Right renal cortex interstitium (tissue), 3 donors: ENCODE results near the gene ARHGEF12. TPM values are rescaled to one million over a fixed set of nuclear protein-coding genes. Genes with fewer than 3 reads are reported as not detected.

ENCODE experiments used
- DNase-seq, 3 donors: peaks; one replicate each; pipeline ENCODE4 v3.0.0-alpha.2; 2013; ENCODE audit warnings: low read depth in 3 of 3, low spot score in 2 of 3
- polyA plus RNA-seq, 3 donors: library from polyadenylated mRNA; unstranded; fragments of 120-200 nt; gene quantifications; one replicate each; pipeline ENCODE4 v1.2.1, GENCODE V29; 2013; ENCODE audit not compliant: insufficient read length in 3 of 3

ARHGEF12 gene
- polyA plus RNA-seq, 3 donors = 128 to 141 (median 128) TPM

DNA sequence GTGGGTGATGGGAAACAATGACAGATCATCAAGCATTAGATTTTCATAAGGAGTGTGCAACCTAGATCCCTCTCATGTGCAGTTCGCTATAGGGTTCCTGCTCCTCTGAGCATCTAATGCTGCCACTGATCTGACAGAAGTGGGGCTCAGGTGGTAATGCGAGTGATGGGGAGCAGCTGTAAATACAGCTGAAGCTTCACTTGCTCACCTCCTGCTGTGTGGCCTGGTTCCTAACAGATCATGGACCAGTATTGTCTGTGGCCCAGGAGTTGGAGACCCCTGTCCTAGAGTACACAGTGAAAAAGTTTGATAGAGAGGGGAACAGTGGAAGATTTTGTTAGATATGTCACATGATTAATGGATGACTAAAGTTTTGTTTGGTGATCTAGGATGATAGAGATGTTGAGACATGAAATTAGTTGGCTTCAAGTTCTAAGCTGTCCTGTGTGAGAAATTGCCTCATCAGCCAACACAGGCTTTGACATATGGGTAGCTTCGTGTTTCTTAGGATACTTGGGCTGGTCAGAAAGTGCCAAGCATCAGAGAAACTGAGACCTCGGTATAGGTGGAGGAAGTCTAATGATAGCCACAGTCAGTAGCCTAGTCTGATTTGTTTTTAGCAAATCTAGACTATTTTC is 47.4 kb downstream of the ARHGEF12 start:
- DNase-seq = no peak

DNA sequence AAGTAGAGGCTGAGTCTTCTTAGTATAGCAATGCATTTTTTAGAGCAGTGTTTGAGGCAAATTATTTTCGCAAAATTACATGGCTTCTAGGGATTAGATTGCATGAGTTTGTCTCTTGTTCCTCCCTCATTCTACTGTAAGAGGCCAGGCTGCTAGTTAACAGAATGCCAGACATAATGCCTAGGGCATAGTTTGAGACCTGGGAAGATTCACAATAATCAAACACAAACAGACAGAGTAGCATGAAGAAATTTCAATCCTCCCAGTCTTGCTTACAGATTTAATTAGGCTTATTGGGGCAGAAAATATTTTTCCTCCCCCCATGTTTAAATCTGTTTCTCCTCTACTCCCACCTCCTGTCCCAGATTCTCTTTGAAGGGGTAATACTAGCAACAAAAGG is 48.3 kb downstream of the ARHGEF12 start:
- DNase-seq = no peak

DNA sequence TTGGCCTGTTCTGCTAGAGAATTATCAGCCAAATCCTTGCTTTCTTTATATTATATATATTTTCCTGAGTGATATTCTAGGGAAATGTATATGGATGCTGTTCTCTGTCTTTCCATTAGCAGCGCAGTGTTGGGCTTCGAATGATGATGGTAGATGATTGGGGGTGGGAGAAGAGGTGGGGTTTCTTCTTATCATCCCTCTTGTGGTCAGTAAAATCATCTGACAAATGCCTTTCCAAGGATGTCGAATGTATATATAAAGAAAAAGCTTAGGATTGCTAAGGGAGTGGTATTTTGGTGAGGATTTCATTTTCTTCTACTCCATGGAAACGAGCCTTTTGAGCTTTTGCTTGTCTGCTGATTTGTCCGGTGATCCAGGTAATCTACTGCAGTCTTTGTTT is 48.9 kb downstream of the ARHGEF12 start:
- no peak for DNase-seq

DNA sequence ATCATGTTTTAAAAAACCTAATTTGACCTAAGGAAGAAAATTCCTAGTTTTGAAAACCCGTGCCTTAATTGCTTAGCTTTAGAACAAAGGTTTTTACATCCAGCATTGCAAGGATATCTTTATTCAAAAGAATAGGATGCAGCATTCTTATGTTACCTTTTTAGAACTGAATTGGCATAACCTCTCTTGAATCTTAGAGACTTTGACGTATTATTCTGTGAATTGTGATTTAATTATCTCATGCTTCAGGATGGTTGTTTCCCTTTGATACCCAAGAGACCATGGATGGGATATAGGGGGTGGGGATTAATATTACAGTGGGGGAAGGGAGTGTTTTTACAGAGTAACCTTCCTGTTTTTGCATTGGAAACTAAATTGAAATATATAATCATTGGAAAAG is 49.4 kb downstream of the ARHGEF12 start:
- no peak for DNase-seq

DNA sequence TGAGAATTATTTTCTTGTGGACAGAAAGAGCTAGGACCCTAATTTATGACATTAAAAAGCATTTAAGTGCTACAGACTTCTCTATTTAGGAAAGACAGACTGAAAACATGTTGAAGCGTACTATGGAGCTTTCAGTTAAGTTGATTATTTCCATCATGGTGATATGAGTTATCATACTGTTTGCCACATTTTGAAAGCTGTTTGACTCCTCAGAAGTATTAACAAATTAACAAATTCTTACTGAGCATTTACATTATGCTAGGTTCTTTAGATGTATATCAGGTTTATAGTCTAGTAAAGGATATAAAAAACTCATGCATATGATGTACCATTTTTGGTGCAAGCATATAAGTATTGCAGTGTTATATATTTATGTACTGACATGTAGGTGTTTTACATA is 50.1 kb downstream of the ARHGEF12 start:
- DNase-seq = no peak

GRCh38 chr11:120386774-120387371 is 50.7 kb downstream of the ARHGEF12 start:
- DNase-seq = no peak

DNA sequence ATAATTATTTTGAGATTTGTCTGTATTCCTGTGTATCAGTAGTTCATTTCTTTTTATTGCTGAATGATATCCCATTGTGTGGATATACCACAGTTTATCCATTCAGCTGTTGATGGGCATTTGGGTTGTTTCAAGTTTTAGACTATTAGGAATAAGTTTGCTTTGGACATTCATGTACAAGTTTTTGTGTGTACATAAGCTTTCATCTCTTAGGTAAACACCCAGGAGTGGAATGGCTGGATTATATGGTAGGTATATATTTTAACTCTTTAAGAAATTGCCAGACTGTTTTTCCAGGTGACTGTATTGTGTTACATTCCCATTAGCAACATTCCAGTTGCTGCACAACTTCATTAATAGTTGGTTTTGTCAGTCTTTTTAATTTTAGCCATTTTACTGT is 52.0 kb downstream of the ARHGEF12 start:
- DNase-seq = no peak

DNA sequence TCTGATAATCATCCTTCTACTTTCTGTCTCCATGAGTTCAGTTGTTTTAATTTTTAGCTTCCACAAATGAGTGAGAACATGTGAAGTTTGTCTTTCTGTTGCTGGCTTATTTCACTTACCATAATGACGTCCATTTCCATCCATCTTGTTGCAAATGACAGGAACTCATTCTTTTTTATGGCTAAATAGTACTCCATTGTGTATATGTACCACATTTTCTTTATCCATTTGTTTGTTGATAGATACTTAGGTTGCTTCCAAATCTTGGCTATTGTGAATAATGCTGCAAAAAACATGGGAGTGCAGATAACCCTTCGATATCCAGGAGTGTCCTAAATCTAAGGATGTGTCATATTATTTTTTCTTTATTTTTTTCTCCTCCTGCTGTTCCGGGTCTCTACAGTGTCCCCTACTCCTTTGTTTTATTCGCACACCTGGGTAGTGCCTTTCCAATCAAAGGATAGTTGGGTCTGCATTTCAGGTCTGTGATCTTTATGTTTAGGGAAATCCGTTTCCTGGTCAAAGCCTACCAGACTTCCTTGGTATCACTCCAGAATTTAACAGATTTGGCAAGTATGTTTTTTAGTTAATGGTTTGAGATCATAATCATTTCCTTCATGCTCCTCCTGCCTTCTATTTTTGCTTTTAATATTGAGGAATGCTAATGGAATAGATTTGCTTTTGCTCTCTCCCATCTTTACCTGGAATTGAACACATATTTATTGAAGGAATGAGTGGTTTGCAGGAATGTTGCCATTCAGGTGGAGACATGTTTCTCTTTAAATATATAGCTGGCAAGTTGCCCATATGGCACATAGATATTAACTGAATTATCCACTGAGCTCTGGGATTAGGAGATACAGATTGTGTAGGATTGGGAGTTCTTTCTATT is 53.7 kb downstream of the ARHGEF12 start:
- DNase-seq = no peak

DNA sequence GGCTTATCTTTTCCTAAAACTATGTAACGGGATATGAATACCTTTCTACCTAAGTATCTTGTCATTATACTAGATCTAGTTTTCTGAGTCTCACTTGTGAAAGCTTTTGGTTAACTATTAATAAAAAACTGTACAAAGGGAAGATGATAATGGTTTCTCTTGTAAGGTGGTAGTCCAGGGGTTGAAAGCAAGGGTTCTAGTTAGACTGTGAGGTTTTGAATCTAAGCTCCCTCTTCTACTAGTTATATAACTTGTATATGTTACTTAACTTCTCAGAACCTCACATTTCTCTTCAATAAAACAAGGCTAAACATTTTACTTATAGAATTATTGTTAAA is 54.3 kb downstream of the ARHGEF12 start:
- no peak for DNase-seq

GRCh38 chr11:120391292-120391691 is 55.1 kb downstream of the ARHGEF12 start:
- DNase-seq = no peak

- no peak for DNase-seq
Measured at GRCh38 chr11:120391854-120392253, 55.6 kb downstream of the ARHGEF12 start.

- DNase-seq = no peak
Measured at GRCh38 chr11:120392314-120392713, 56.1 kb downstream of the ARHGEF12 start.

- no peak for DNase-seq
Measured at GRCh38 chr11:120392793-120393192, 56.6 kb downstream of the ARHGEF12 start.

DNA sequence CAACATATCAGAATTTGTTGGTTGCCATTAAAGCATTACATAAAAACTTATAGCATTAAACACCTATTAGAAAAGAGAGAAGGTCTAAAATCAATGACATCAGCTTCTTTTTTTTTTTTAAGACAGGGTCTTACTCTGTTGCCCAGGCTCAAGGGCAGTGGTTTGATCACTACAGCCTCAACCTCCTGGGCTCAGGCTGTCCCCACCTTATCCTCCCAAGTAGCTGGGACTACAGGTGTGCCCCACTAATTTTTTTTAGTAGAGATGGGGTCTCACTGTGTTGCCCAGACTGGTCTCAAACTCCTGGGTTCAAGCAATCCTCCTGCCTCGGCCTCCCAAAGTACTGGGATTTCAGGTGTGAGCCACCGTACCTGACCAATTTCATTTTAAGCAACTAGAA is 57.9 kb downstream of the ARHGEF12 start:
- no peak for DNase-seq

- no peak for DNase-seq
Measured at GRCh38 chr11:120395778-120396177, 59.6 kb downstream of the ARHGEF12 start.

DNA sequence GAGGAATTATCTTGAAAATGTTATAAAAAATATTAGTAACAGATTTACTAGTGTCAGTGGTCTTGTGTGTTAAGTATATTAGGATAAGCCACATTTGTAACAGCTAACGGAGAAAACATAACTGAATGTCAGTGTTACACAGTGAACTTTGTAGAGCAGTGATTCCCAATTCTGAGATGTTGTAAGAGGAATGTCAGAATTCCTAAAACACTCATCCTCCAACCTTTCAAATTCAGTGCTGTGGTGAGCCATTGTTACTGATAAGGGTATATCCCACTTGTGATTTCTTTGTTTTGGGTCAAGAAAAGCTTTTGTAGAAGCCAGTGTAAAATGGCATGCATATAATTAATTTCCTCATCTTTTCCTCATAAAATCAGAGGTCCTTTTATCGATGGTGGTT is 61.9 kb downstream of the ARHGEF12 start:
- DNase-seq = no peak

GRCh38 chr11:120399307-120399706 is 63.1 kb downstream of the ARHGEF12 start:
- DNase-seq = no peak

GRCh38 chr11:120400564-120401364 is 64.6 kb downstream of the ARHGEF12 start:
- peak in 2 of 3 donors; percentile 18 to 26 for DNase-seq

GRCh38 chr11:120401506-120401905 is 65.3 kb downstream of the ARHGEF12 start:
- DNase-seq = no peak

DNA sequence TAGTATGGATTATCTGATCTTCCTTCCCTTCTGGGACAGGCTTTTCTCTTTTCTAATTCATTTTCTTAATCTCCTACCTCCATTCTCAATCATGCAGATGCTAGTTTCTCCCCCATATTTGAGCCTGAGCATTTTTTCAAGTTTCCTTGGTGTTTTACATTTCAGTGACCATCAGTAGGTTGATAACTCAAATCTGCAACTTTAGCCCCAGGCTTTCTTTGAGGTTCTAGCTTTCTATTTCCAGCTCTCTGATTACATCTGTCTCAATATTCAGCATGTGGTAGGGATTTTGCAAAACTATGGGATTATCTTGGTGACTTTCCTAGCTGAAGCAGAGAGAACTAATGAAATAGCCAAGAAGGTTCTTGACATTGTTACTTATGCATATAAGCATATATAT is 67.8 kb downstream of the ARHGEF12 start:
- no peak for DNase-seq

DNA sequence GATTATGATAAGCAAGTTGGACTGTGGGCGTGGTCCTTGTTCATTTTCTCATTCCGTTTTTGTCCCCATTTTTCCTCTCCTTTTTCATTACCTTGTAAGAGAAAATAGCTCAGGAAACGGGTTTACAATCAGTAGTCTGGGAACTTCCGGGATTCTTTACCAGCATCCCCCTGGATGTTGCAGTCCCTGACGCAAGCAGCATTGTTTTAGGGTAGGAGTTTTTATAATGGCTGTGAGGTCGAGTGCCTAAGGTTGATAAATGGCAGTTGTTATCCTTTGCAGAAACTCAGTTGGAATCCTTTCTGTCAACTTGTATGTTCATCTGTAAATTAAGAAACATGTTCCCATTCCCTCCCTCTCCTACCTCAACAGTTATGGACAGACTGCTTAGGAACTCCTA is 68.3 kb downstream of the ARHGEF12 start:
- no peak for DNase-seq
